Transverse colon (tissue), 4 donors: ENCODE measurements around the gene SEC24A. TPM values are rescaled to one million over a fixed set of nuclear protein-coding genes. Genes with fewer than 3 reads are reported as not detected.
"Not testable (repeated sequence)": the region's sequence is repeated elsewhere in the genome, so short reads cannot be mapped to it uniquely, and the experiment has no call there.

Source experiments
- DNase-seq: peaks from one replicate; pipeline ENCODE4 v3.0.0-alpha.2; 2019
- H3K27ac ChIP-seq, 4 donors: fragments of 200-600 bp; sonication (generic); 2 replicates each; pipeline ENCODE4 v1.5.1; 2016 to 2018; ENCODE audit warnings: inconsistent platforms in 4 of 4
- H3K27me3 ChIP-seq: fragments of 200-600 bp; sonication (generic); 2 replicates; pipeline ENCODE4 v1.5.1; 2017; ENCODE audit warnings: inconsistent platforms
- H3K36me3 ChIP-seq, 4 donors: fragments of 200-600 bp; sonication (generic); 2 replicates each; pipeline ENCODE4 v1.5.1; 2017 to 2019; ENCODE audit warnings: inconsistent platforms in 4 of 4
- H3K4me1 ChIP-seq, 4 donors: fragments of 200-600 bp; sonication (generic); 2 replicates each; pipeline ENCODE4 v1.5.1; 2017 to 2020; ENCODE audit warnings: inconsistent platforms in 4 of 4
- H3K4me3 ChIP-seq, 4 donors: fragments of 200-600 bp; sonication (generic); 1 replicate in 1 of 4; 2 replicates in 3 of 4; pipeline versions ENCODE4 v1.5.1 to v1.6.1; 2017 to 2019; ENCODE audit warnings: inconsistent platforms in 4 of 4
- H3K9me3 ChIP-seq, 2 donors: fragments of 200-600 bp; sonication (generic); 2 replicates each; pipeline ENCODE4 v1.5.1; 2017 to 2019; ENCODE audit warnings: inconsistent platforms in 2 of 2
- CTCF ChIP-seq, 5 experiments: fragments of 200-600 bp in 3 of 5; fragments of 450-650 bp in 2 of 5; sonication (generic) in 3 of 5; IDR thresholded peaks; 1 replicate in 2 of 5; 2 replicates in 3 of 5; pipeline ENCODE4 v1.5.1; 2016 to 2017; ENCODE audit warnings: antibody characterized with exemption in 5 of 5, inconsistent platforms in 3 of 5, mild to moderate bottlenecking in 2 of 5, moderate library complexity in 1 of 5
- EP300 ChIP-seq: sonication (generic); formaldehyde crosslinking; IDR thresholded peaks from one replicate; pipeline ENCODE4 v1.6.1; 2017; ENCODE audit warnings: antibody characterized with exemption, low read depth
- POLR2A ChIP-seq: fragments of 450-650 bp; IDR thresholded peaks from one replicate; pipeline ENCODE4 v1.6.1; 2016; ENCODE audit warnings: antibody characterized with exemption, mild to moderate bottlenecking, moderate library complexity
- POLR2AphosphoS5 ChIP-seq, 3 donors: sonication (generic); formaldehyde crosslinking; IDR thresholded peaks; one replicate each; pipeline ENCODE4 v1.6.1; 2016; ENCODE audit warnings: antibody characterized with exemption in 3 of 3
- WGBS, 2 donors: methylation state at CpG; one replicate each; pipeline ENCODE4 v1.1.5; 2018; ENCODE audit warnings: low coverage in 1 of 2; 5-methylcytosine and 5-hydroxymethylcytosine counted together
- in situ Hi-C, 4 donors: fragments of 200-750 bp; cut with MboI; loops; one replicate each; pipeline versions ENCODE4 v1.15.0 to v1.15.1; 2017; ENCODE audit warnings: low sequenced_read_pairs in 3 of 4, low pct_ligation_motif_present in 1 of 4, low pct_unique_long_range_greater_than_20kb in 1 of 4
- intact Hi-C: fragments of 100-400 bp; cut with DNase I; formaldehyde crosslinking; loops from one replicate; pipeline ENCODE4 v1.15.1; 2023; ENCODE audit warnings: low total_unique reads
- total RNA-seq, 4 donors: library from RNA; depleted of rRNA; stranded (reverse); fragments of >200 nt; gene quantifications; one replicate each; pipeline ENCODE4 v1.1.0, GENCODE V29; 2016

The SEC24A gene
- total RNA-seq, 4 donors from 2014 or later: 9.2 to 26.7 (median 18.6) TPM

- H3K4me3 ChIP-seq: no peak overlapping the region
- no peak overlapping the region for H3K27ac ChIP-seq
- in situ Hi-C loops: no loop called here
- no peaks in the 10 kb centered on the region for H3K9me3 ChIP-seq
- intact Hi-C loops: no loop called here
- H3K27me3 ChIP-seq: no peaks in the 10 kb centered on the region
- H3K36me3 ChIP-seq: peaks cover 0 to 27% (median 8%) of the 10 kb centered on the region in 4 donors
- peaks cover 0 to 3% (median 0%) of the 10 kb centered on the region in 4 donors for H3K4me1 ChIP-seq
- WGBS, 2 donors: 92 to 96% methylated on average over 4 of the region's 4 CpGs
- TF ChIP-seq POLR2A (no peak), CTCF (IDR thresholded peaks at IDR 0.05) (no peak), EP300 (no peak), POLR2AphosphoS5 (IDR thresholded peaks at IDR 0.05) (no peak)
- DNase-seq: no peak
Measured at GRCh38 chr5:134662971-134663370, 14.4 kb downstream of the SEC24A start.

- no peak overlapping the region for H3K27ac ChIP-seq
- DNase-seq: no peak
- H3K4me1 ChIP-seq: peaks cover 0 to 3% (median 0%) of the 10 kb centered on the region in 4 donors
Measured at GRCh38 chr5:134664448-134664847, 15.9 kb downstream of the SEC24A start.

GRCh38 chr5:134673546-134673945 is 25.0 kb downstream of the SEC24A start:
- H3K4me3 ChIP-seq, H3K4me1 ChIP-seq, intact Hi-C loops, H3K27me3 ChIP-seq, H3K27ac ChIP-seq, in situ Hi-C loops, DNase-seq, H3K9me3 ChIP-seq: not testable (repeated sequence)
- 86 to 93% methylated on average over 3 to 4 of the region's 4 CpGs for WGBS, 2 donors
- H3K36me3 ChIP-seq: peaks cover 0 to 80% (median 35%) of the 10 kb centered on the region in 4 donors

More at GRCh38 chr5:134664448-134664847, 15.9 kb downstream of the SEC24A start:
- TF ChIP-seq EP300 (no peak), POLR2AphosphoS5 (IDR thresholded peaks at IDR 0.05) (no peak), POLR2A (no peak), CTCF (IDR thresholded peaks at IDR 0.05) (no peak)
- intact Hi-C loops: no loop called here
- H3K27me3 ChIP-seq: no peaks in the 10 kb centered on the region
- 75 to 87% methylated on average over 1 to 3 of the region's 3 CpGs for WGBS, 2 donors
- peaks cover 0 to 27% (median 13%) of the 10 kb centered on the region in 4 donors for H3K36me3 ChIP-seq
- no peak overlapping the region for H3K4me3 ChIP-seq
- H3K9me3 ChIP-seq: no peaks in the 10 kb centered on the region
- in situ Hi-C loops: no loop called here

- H3K27me3 ChIP-seq, H3K4me1 ChIP-seq, H3K4me3 ChIP-seq, DNase-seq, in situ Hi-C loops, intact Hi-C loops, H3K27ac ChIP-seq, H3K9me3 ChIP-seq: not testable (repeated sequence)
- peaks cover 0 to 82% (median 40%) of the 10 kb centered on the region in 4 donors for H3K36me3 ChIP-seq
- 81 to 90% methylated on average over 4 of the region's 4 CpGs for WGBS, 2 donors
Measured at GRCh38 chr5:134677357-134677756, 28.8 kb downstream of the SEC24A start.

GRCh38 chr5:134690144-134690543 is 41.6 kb downstream of the SEC24A start:
- H3K27ac ChIP-seq, H3K9me3 ChIP-seq, H3K4me3 ChIP-seq, intact Hi-C loops, in situ Hi-C loops, H3K4me1 ChIP-seq, DNase-seq, H3K27me3 ChIP-seq: not testable (repeated sequence)
- H3K36me3 ChIP-seq: peaks cover 0 to 64% (median 26%) of the 10 kb centered on the region in 4 donors
- 95 to 100% methylated on average over 3 to 8 of the region's 8 CpGs for WGBS, 2 donors

GRCh38 chr5:134692722-134693121 is 44.1 kb downstream of the SEC24A start:
- in situ Hi-C loops (no loop called here), intact Hi-C loops (no loop called here)
- Histone ChIP-seq H3K9me3 (no peaks in the 10 kb centered on the region), H3K4me1 (no peaks in the 10 kb centered on the region), H3K27ac (no peak overlapping the region), H3K4me3 (no peak overlapping the region), H3K27me3 (no peaks in the 10 kb centered on the region), H3K36me3 (peaks cover 0 to 54% (median 18%) of the 10 kb centered on the region in 4 donors)
- DNase-seq: no peak
- TF ChIP-seq EP300: no peak
- no peak for TF ChIP-seq POLR2A
- no peak for TF ChIP-seq CTCF (IDR thresholded peaks at IDR 0.05)
- TF ChIP-seq POLR2AphosphoS5 (IDR thresholded peaks at IDR 0.05): no peak
